Activated CD4-positive, alpha-beta T cell treated with anti-CD3 and anti-CD28 coated beads, Interleukin-2, Interleukin-6, amounts not matched to agents 100 ng/mL and 50 ng/mL, durations not matched to agents 16 hours and 8 hours (primary cell): ENCODE data around the gene ZNF469.
"Not testable (repeated sequence)": the region's sequence is repeated elsewhere in the genome, so short reads cannot be mapped to it uniquely, and the experiment has no call there.

Source experiments
- DNase-seq: peaks from one replicate; pipeline ENCODE4 v3.0.0-alpha.2; 2020

The ZNF469 gene

GRCh38 chr16:88359008-88359407, 23.8 kb upstream of the ZNF469 start:
- DNase-seq: no peak

- not testable (repeated sequence) for DNase-seq
Observed at GRCh38 chr16:88360401-88360800, 22.4 kb upstream of the ZNF469 start.

GRCh38 chr16:88360999-88361398, 21.8 kb upstream of the ZNF469 start:
- no peak for DNase-seq

- no peak for DNase-seq
Observed at GRCh38 chr16:88361775-88362174, 21.0 kb upstream of the ZNF469 start.

GRCh38 chr16:88363239-88363891, 19.4 kb upstream of the ZNF469 start:
- no peak for DNase-seq

DNA sequence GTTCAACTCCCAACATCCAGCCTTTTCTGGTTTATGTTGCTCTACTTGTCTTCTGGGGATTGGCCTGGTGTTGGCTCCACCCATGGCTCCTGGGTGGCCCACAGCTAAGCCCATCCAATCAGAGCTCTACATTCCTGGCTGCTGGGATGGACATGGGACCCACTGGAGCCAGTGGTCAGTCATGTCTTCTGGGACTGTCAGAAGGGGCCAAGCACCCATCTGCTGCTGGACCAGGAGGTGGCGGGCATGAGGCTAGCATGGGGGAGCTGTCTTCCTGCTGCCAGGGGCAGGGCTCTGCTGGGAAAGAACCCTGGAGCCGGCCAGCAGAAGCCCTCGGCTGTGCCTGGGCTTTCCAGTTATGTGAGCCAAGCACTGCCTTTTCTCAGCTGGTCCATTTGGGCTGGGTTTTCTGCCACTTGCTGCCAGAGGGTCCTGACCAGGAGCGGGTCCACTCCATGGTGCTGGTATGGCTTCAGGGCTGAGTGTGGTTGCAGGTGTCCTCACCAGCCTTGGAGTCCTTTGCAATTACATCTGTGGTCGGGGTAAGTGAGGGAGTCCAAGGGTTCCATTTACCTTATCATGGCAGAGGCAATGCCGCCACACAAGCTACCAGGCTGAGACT, 17.4 kb upstream of the ZNF469 start:
- DNase-seq: no peak

DNA sequence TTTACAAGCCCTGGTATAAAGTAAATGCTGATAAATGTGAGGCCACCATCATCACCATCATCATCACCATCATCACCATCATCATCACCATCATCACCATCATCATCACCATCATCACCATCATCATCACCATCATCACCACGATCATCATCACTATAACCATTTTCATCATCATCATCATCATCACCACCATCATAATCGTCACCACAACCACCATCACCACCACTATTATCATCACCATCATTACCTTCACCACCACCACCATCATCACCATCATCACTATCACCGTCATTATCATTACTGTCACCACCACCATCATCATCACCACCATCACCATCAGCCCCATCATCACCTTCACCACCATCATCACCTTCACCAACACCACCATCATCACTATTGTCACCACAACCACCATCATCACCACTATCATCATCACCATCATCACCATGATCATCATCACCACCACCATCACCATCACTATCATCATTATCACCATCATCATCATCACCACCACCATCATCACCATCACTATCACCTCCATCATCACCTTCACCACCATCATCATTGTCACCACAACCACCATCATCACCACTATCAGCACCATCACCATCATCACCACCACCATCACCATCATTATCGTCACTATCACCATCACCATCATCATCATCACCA, 16.6 kb upstream of the ZNF469 start:
- no peak for DNase-seq

- no peak for DNase-seq
Observed at GRCh38 chr16:88366704-88367047, 16.1 kb upstream of the ZNF469 start.

DNA sequence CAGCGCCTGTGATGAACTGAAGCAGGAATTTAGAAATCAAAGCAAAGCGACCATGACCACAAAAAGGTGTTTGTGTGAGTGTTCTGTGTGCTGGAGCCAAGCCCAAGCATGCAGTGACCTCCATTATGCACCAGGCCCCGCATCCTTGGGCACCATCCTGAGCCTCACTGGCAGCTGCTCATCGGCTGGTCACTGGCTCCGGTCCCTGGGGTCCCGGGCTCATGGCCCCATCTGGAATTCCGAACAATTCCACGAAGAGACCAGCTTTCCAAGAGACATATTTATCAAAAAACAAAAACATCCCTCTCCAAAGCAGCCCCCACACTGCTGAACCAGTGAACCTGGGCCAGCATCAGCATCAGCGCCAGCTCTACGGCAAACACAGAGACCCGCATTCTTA, 15.2 kb upstream of the ZNF469 start:
- no peak for DNase-seq

GRCh38 chr16:88368036-88368435, 14.7 kb upstream of the ZNF469 start:
- no peak for DNase-seq

- no peak for DNase-seq
Observed at GRCh38 chr16:88368994-88369393, 13.8 kb upstream of the ZNF469 start.

GRCh38 chr16:88369447-88370008, 13.2 kb upstream of the ZNF469 start:
- no peak for DNase-seq

DNA sequence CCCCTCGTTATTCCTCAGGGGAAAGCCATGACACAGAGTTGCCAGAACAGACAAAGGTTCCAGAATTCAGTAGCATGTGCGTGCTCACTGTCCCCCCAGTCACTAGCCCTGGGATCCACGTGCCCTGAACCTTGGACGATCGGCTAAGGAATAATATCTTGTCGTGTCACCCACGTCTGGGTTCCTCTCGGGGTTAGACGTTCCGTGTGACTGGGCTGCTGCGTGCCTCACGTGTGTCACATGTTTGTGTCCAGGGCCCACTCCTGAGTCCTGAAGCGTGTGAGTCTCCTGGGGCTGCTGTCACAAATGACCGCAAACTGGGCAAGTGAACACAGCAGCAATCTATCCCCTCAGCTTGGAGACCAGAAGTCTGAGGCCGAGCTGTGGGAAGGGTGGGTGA, 12.4 kb upstream of the ZNF469 start:
- DNase-seq: no peak

- no peak for DNase-seq
Observed at GRCh38 chr16:88372522-88372921, 10.2 kb upstream of the ZNF469 start.

DNA sequence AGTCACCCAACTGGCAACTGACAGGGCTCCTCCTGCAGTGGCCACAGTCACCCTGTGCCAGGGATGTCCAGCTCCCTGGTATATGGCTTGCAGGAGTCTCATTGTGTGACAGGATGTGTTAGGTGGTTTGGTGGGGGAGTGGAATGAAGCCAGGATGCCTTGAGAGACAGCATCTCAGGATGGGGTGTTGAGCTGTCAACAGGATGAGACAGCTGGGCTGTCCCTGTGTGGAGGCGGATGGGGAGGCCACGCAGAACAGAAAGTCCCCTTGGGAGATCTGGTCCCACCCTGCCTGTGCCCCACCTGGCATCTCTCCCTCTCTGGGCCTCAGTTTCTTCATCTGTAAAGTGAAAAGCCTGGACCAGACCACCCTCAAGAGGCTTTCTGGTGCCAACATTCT, 9.5 kb upstream of the ZNF469 start:
- no peak for DNase-seq

DNA sequence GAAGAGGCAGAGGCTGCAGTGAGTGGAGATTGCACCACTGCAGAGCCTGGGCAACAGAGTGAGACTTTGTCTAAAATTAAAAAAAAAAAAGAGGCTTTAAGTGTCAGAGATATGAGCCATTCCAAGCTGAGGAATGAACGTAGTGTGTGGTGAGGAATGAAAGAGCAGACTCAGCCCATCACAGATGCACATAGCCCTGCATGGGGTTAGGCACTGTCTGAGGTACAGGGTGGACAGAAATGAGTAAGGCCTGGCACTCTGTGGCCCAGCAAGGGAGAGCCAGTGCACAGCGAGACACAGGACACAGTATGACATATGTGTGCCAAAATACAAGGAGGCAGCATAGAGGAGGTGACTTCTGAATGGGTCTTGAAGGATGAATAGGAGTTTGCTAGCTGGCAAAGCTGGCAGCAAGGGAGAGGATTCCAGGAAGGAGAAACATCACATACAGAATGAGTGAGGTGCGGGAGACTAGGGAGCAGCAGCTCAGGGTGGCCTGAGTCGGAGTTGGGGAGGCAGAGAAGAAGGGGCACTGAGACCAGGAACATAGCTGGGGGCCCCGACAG, 8.7 kb upstream of the ZNF469 start:
- DNase-seq: no peak

DNA sequence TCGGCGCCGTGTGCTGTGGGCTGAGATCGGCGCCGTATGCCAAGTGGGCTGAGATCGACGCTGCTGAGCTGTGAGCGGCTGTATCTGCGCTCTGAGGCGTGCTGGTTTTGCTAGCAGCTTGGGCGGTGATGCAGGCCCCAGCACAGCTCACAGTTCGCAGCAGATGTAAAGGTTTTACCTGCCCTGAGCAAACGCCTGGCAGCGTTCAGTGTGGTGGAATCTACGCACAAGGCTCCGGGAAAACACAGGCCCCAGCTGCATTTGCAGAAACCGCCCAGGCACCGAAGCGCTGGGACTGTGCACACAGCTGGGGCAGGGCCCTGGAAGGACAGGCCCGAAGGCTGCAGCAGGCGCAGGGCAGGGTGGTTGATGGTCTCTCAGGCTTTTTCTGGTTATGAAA, 8.0 kb upstream of the ZNF469 start:
- no peak for DNase-seq

DNA sequence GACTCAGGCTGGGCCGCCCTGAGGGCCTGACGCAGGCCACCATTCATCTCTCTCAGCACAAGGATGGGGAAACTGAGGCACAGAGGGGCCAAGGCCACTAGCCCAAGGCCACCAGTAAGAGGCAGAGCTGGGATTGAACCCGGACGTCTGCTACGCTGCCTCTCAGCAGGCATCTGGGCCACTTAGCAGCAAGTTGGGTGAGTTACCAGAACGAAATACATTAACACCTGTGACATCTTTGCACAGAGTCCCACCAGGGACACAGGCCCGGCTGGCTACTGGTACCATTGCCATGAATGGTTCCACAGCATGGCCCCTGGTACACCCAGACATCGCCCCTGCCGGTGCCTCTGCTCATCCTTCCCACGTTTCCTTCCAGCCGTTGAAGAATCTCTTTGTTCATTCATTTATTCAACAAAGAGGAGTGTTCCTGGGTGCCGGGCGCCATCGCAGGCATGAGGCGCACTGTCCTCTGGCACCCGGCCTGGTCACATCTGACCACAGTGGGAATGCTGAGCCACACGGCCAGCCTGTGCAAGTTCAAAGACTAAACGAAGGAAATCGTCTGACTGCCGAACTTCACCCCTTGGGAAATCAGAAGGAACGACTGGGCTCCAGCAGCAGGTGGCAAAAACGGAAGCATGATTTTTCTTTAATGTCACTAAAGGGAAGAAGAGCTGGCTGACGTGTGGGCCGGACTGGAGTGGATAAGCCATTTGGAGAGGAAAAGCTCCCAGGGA, 7.4 kb upstream of the ZNF469 start:
- no peak for DNase-seq

DNA sequence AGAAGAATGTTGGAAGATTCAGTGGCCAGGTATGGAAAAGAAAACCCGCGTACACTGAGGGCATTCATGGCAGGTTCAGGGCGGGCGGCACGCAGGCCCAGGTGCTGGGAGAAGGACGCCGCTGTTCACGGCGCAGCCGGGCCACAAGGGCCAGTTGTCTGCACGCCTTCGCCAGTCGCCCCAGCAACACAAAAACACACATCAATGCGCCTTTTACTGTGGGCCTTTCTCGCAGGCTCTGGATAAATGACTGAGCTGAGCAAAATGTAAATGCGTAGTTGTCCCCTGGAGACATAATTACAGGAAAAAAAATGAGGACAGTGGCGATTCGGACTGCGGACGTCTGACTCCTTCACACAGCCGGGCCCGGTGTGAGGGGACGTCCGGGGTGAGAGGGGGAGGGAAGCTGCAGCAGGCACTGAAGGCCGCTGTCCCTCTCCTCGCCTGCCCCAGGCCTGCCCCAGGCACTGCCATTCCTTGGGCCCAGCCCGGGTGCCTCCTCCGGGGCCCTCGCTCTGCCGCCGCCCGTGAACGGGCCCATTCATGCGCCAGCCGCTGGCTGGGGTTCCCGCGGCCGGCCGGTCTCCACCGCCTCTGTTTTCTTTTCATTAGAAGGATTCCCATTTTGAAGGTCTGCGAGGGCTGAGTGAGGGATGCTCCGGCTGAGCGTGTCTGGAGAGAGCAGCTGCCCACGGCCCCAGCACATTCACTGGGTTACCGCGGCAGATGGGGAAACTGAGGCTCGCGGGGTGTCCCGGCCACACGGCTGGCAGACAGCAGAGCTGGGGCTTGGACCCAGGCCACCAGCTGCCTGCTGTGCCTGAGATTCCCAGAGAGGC, 6.5 kb upstream of the ZNF469 start:
- no peak for DNase-seq

DNA sequence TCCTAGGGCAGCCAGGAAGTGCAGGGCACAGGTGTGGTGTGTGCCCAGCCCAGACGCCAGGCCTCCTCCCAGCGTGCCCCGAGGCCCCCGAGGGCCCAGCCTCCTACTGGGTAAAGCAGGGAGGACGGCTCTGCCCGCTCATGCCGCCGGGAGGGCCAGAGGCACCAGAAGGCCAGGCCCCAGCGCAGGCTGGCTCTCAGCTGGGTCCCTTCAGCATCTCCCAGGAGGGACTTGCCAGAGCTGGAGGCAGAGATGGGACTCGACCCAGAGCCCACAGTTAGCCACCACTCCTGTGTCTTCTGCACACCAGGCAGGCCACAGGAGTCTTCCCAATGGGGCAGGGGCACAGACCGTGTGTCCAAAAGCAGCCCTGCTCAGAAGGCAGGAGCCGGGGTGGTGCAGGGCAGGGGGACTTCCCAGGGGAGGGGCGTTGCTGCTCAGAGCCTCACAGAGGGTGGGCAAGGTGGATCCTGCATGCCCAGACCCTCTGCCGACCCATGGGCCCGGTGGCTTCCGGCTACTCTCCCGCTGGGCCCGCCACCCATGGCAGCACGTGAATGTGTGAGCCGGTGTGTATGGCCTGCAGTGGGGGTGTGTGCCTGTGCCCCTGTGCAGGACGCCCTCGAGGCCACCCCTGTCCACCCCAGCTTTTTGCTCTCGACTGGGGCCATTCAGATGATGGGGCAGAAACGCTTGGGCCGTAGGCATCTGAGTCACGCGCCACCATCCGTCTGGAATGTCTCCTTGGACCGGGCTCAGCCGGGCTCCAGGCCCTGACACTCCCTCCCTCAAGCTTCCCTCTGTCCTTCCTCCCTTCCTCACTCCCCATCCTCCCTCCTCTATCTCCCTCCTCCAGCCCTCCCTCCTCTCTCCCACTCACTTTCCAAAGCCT, 5.7 kb upstream of the ZNF469 start:
- DNase-seq: no peak

DNA sequence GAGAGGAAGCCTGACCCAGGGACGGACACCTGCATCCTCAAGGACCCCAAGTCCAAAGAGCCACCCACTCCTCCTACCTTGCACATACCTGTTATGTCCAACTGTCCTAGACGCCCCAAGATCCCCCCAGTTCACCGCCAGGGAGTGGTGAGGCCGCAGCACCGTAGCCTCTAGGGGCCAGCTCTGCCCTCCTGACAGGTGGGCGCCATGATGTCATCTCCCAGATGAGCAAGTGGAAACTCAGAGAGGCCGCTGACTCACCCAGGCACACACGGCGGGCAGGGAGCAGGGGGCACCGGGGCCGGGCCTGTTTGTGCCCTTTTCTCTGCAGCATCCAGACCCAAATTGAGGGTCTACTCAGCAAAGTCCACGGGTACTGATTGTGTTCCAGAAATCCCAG, 4.8 kb upstream of the ZNF469 start:
- no peak for DNase-seq
